Non-pigmented ciliary epithelial cell (primary cell): Measurements from ENCODE around the gene CLCN7.

Source experiments
- DNase-seq: peaks from one replicate; pipeline ENCODE4 v3.0.0-alpha.2; 2010; ENCODE audit warnings: low read depth

CLCN7 gene

GRCh38 chr16:1474796-1475551 is at the start of gene CLCN7:
Gene CLCN7, minus strand, starts transcription at chr16:1475028. Its CDS starts 54 bp downstream, at chr16:1474974.
- DNase-seq, result no peak

GRCh38 chr16:1524366-1524765 is 49.5 kb upstream of the CLCN7 start:
- no peak for DNase-seq

- DNase-seq, result no peak
Observed at GRCh38 chr16:1523581-1524245, 48.9 kb upstream of the CLCN7 start.

GRCh38 chr16:1520461-1520860 is 45.6 kb upstream of the CLCN7 start:
- DNase-seq, result no peak

- no peak for DNase-seq
Observed at GRCh38 chr16:1519831-1520230, 45.0 kb upstream of the CLCN7 start.

GRCh38 chr16:1518626-1519135 is 43.9 kb upstream of the CLCN7 start:
- DNase-seq, result no peak

- DNase-seq, result no peak
Observed at GRCh38 chr16:1514507-1514906, 39.7 kb upstream of the CLCN7 start.

GRCh38 chr16:1512774-1513173 is 37.9 kb upstream of the CLCN7 start:
- DNase-seq, result no peak

- no peak for DNase-seq
Observed at GRCh38 chr16:1511662-1512569, 37.1 kb upstream of the CLCN7 start.

GRCh38 chr16:1510941-1511351 is 36.1 kb upstream of the CLCN7 start:
- no peak for DNase-seq

- no peak for DNase-seq
Observed at GRCh38 chr16:1510272-1510671, 35.4 kb upstream of the CLCN7 start.

GRCh38 chr16:1509307-1510221 is 34.7 kb upstream of the CLCN7 start:
- no peak for DNase-seq

- no peak for DNase-seq
Observed at GRCh38 chr16:1508494-1509187, 33.8 kb upstream of the CLCN7 start.

GRCh38 chr16:1506494-1507213 is 31.8 kb upstream of the CLCN7 start:
- DNase-seq, result no peak

- DNase-seq, result no peak
Observed at GRCh38 chr16:1505912-1506311, 31.1 kb upstream of the CLCN7 start.

- no peak for DNase-seq
Observed at GRCh38 chr16:1505073-1505844, 30.4 kb upstream of the CLCN7 start.

- DNase-seq, result no peak
Observed at GRCh38 chr16:1503110-1503955, 28.5 kb upstream of the CLCN7 start.
